NCI-H510A treated with DMSO at 0.1 percent for 48 hours (cell line): ENCODE data around the gene CHMP1B.

Experiments
- DNase-seq: peaks from one replicate; lab custom pipeline; 2025; lab: John Stamatoyannopoulos, UW

The CHMP1B gene

GRCh38 chr18:11902522-11903292, 51.5 kb downstream of the CHMP1B start:
- no peak for DNase-seq
